Measurements from ENCODE around the gene KRI1. TPM values are rescaled to one million over a fixed set of nuclear protein-coding genes. Genes with fewer than 3 reads are reported as not detected.
"Not testable (repeated sequence)": the region's sequence is repeated elsewhere in the genome, so short reads cannot be mapped to it uniquely, and the experiment has no call there.

The KRI1 gene
- total RNA-seq, 1 donor from 2014 or later = 18.4 TPM

- H3K27me3 ChIP-seq (ENCODE audit: control insufficient read depth, insufficient read depth, low read length) = peaks cover 2% of the 10 kb centered on the region
- DNase-seq (ENCODE audit: low read depth) = no peak
- peaks cover 1% of the 10 kb centered on the region for H3K36me3 ChIP-seq (ENCODE audit: control insufficient read depth, insufficient read depth, low read length)
- TF ChIP-seq, protein P1, sequence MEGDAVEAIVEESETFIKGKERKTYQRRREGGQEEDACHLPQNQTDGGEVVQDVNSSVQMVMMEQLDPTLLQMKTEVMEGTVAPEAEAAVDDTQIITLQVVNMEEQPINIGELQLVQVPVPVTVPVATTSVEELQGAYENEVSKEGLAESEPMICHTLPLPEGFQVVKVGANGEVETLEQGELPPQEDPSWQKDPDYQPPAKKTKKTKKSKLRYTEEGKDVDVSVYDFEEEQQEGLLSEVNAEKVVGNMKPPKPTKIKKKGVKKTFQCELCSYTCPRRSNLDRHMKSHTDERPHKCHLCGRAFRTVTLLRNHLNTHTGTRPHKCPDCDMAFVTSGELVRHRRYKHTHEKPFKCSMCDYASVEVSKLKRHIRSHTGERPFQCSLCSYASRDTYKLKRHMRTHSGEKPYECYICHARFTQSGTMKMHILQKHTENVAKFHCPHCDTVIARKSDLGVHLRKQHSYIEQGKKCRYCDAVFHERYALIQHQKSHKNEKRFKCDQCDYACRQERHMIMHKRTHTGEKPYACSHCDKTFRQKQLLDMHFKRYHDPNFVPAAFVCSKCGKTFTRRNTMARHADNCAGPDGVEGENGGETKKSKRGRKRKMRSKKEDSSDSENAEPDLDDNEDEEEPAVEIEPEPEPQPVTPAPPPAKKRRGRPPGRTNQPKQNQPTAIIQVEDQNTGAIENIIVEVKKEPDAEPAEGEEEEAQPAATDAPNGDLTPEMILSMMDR (IDR thresholded peaks at IDR 0.05; ENCODE audit: insufficient read depth, low read length, poor library complexity, severe bottlenecking) = no peak
- H3K4me3 ChIP-seq (ENCODE audit: low read depth, low read length) = peak within 1 kb of the TSS; percentile 87
These were observed 22.2 kb downstream of the KRI1 start, which contains the start of gene ATG4D for GRCh38 chr19:10543420-10544241. Gene ATG4D (plus strand): TSS chr19:10543904. CDS start chr19:10544091, 187 bp downstream.

GRCh38 chr19:10543059-10543419 lies 22.8 kb downstream of the KRI1 start:
- TF ChIP-seq, protein P1 (IDR thresholded peaks at IDR 0.05; ENCODE audit: insufficient read depth, low read length, poor library complexity, severe bottlenecking) = no peak
- H3K36me3 ChIP-seq (ENCODE audit: control insufficient read depth, insufficient read depth, low read length) = peaks cover 1% of the 10 kb centered on the region
- peaks cover 2% of the 10 kb centered on the region for H3K27me3 ChIP-seq (ENCODE audit: control insufficient read depth, insufficient read depth, low read length)
- DNase-seq (ENCODE audit: low read depth) = no peak
- H3K4me3 ChIP-seq (ENCODE audit: low read depth, low read length) = no peak overlapping the region

GRCh38 chr19:10539016-10539415 lies 26.8 kb downstream of the KRI1 start:
- DNase-seq (ENCODE audit: low read depth); H3K4me3 ChIP-seq (ENCODE audit: low read depth, low read length); H3K27me3 ChIP-seq (ENCODE audit: control insufficient read depth, insufficient read depth, low read length); H3K36me3 ChIP-seq (ENCODE audit: control insufficient read depth, insufficient read depth, low read length): not testable (repeated sequence)

DNA sequence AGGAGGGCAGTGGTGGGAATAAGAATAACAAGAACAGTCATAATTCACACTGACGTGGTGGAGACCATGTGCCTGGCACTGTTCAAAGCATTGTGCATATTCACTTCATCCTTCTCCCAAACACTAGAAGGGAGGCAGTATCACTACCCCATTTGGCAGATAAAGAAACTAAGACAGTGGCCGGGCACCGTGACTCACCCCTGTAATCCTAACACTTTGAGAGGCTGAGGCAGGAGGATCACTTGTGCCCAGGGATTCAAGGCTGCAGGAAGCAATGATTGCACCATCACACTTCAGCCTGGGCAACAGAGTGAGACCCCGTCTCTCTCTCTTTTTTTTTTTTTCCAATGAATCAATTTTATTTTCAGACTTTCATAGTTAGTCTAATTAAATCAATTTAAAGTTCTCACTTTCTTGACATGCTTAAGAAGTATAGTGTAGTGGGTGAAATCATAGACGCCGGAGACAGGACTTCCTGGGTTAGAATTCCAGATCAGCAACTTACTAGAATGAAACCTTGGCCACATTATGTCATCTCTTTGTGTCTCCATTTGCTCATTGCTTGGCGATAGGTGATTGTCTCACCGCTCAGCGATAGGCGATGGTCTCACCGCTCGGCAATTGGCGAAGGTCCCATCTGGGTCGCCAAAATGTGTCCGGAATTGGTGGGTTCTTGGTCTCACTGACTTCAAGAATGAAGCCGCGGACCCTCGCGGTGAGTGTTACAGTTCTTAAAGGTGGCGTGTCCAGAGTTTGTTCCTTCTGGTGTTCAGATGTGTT lies 27.4 kb downstream of the KRI1 start:
- DNase-seq (ENCODE audit: low read depth) = no peak
- TF ChIP-seq, protein P1 (IDR thresholded peaks at IDR 0.05; ENCODE audit: insufficient read depth, low read length, poor library complexity, severe bottlenecking) = no peak
- no peaks in the 10 kb centered on the region for H3K36me3 ChIP-seq (ENCODE audit: control insufficient read depth, insufficient read depth, low read length)
- H3K4me3 ChIP-seq (ENCODE audit: low read depth, low read length) = no peak overlapping the region
- H3K27me3 ChIP-seq (ENCODE audit: control insufficient read depth, insufficient read depth, low read length) = peaks cover 7% of the 10 kb centered on the region

GRCh38 chr19:10537668-10538067 lies 28.1 kb downstream of the KRI1 start:
- no peak for DNase-seq (ENCODE audit: low read depth)
- TF ChIP-seq, protein P1 (IDR thresholded peaks at IDR 0.05; ENCODE audit: insufficient read depth, low read length, poor library complexity, severe bottlenecking) = no peak
- H3K27me3 ChIP-seq (ENCODE audit: control insufficient read depth, insufficient read depth, low read length) = peaks cover 7% of the 10 kb centered on the region

DNA sequence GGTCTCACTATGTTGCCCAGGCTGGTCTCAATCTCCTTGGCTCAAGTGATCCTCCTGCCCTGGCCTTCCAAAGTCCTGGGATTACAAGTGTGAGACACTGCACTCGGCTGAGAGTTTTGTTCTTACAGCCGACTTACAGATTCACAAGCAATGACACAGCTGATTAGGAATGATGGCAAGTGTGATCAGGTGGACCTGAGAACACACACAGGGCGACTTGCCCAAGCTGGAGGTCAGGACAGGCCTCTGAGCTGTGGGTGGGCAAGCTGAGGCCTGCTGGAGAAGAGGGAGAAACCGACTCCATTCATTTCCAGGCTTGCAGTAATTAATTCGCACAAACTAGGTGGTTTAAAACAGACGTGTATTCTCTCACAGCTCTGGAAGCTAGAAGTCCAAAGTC lies 30.2 kb downstream of the KRI1 start:
- no peak for DNase-seq (ENCODE audit: low read depth)
- Histone ChIP-seq H3K36me3 (ENCODE audit: control insufficient read depth, insufficient read depth, low read length) (no peaks in the 10 kb centered on the region), H3K4me3 (ENCODE audit: low read depth, low read length) (no peak overlapping the region), H3K27me3 (ENCODE audit: control insufficient read depth, insufficient read depth, low read length) (peaks cover 7% of the 10 kb centered on the region)
- TF ChIP-seq, protein P1 (IDR thresholded peaks at IDR 0.05; ENCODE audit: insufficient read depth, low read length, poor library complexity, severe bottlenecking) = no peak

More at GRCh38 chr19:10537668-10538067, 28.1 kb downstream of the KRI1 start:
- Histone ChIP-seq H3K4me3 (ENCODE audit: low read depth, low read length) (no peak overlapping the region), H3K36me3 (ENCODE audit: control insufficient read depth, insufficient read depth, low read length) (no peaks in the 10 kb centered on the region)
